Thoracic aorta (tissue), 2 donors: Measurements from ENCODE around the gene MCF2L. TPM values are rescaled to one million over a fixed set of nuclear protein-coding genes. Genes with fewer than 3 reads are reported as not detected.

Source experiments
- ATAC-seq: fragments of 150-250 bp; one replicate; pipeline ENCODE4 v1.8.0; 2017; ENCODE audit warnings: low read depth; ENCODE audit not compliant: insufficient number of reproducible peaks, low FRiP score
- DNase-seq: peaks from one replicate; pipeline ENCODE4 v3.0.0-alpha.2; 2020; ENCODE audit warnings: low spot score
- H3K27ac ChIP-seq, 2 donors: fragments of 200-600 bp; sonication (generic); 1 replicate in 1 of 2; 2 replicates in 1 of 2; pipeline ENCODE4 v1.5.1; 2016; ENCODE audit warnings: mild to moderate bottlenecking in 2 of 2, moderate library complexity in 2 of 2
- H3K27me3 ChIP-seq: fragments of 200-600 bp; sonication (generic); replicated peaks from 2 replicates; pipeline ENCODE4 v1.6.0; 2016; ENCODE audit warnings: mild to moderate bottlenecking; ENCODE audit not compliant: insufficient read depth
- H3K36me3 ChIP-seq: fragments of 200-600 bp; sonication (generic); one replicate; pipeline ENCODE4 v1.5.1; 2016
- H3K4me1 ChIP-seq, 2 donors: fragments of 200-600 bp; sonication (generic); 1 replicate in 1 of 2; 2 replicates in 1 of 2; pipeline versions ENCODE4 v1.5.1 to v1.6.0; 2016; ENCODE audit warnings: low read depth in 2 of 2, mild to moderate bottlenecking in 1 of 2; ENCODE audit not compliant: control insufficient read depth in 1 of 2
- H3K4me3 ChIP-seq: fragments of 200-600 bp; sonication (generic); 2 replicates; pipeline ENCODE4 v1.5.1; 2016; ENCODE audit warnings: mild to moderate bottlenecking
- H3K9me3 ChIP-seq: fragments of 200-600 bp; sonication (generic); 2 replicates; pipeline ENCODE4 v1.5.1; 2016
- total RNA-seq, 2 donors: library from RNA; depleted of rRNA; stranded (reverse); fragments of >200 nt; gene quantifications; one replicate each; pipeline versions ENCODE4 v1.1.0 to v1.2.3, GENCODE V29; 2016
- TF ChIP-seq, protein P1 (sequence below): fragments of 200-600 bp; sonication (generic); IDR thresholded peaks from one replicate; pipeline ENCODE4 v1.5.1; 2019; ENCODE audit warnings: antibody characterized with exemption

MCF2L gene
- 10 to 100 TPM; 34.9 to 49.2 TPM for total RNA-seq

DNA sequence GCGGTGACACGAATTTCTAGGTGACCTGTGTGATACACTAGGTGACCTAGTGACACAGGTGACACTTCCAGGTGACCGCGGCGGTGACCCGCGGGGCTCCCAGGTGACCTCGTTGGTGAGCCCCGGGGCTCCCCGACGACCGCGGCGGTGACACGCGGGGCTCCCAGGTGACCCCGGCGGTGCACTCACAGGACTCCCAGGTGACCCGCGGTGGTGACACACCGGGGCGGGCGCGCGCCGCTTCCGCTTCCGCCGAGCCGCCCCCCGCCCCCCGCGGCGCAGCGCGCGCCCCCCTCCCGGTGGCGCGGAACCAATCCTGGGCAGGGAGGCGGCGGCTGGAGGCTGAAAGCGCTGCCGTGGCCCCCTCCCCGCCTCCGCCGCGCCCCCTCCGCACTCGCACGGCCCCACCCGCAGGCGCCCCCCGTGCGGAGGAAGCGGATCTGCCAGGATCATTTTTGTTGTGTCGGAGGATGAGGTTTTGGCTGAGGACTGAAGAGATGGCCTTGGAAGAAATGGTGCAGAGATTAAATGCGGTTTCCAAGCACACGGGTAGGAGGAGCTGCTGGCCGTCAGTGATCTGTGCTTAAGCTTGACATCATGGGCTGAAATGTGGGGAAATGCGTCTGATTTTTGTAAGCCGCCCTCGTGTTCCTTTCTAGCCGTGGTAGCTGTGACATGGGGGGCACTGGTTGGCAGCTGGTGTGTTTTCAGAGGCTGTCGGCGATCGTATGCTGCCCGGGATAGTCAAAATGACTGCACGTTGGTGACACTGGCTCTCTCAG, at the start of gene MCF2L:
TSS of gene MCF2L (plus strand) at position 305 of the 782 bp plus-strand sequence. CDS start at position 471, 166 bp downstream.
- Histone ChIP-seq H3K9me3 (no peaks in the 10 kb centered on the region), H3K36me3 (no peaks in the 10 kb centered on the region), H3K4me3 (peak within 1 kb of the TSS; percentile 64), H3K4me1 (peaks cover 4 to 19% of the 10 kb centered on the region in 2 donors), H3K27me3 (peaks cover 8% of the 10 kb centered on the region), H3K27ac (no peak within 1 kb of the TSS)
- no peak for ATAC-seq
- TF ChIP-seq, protein P1, sequence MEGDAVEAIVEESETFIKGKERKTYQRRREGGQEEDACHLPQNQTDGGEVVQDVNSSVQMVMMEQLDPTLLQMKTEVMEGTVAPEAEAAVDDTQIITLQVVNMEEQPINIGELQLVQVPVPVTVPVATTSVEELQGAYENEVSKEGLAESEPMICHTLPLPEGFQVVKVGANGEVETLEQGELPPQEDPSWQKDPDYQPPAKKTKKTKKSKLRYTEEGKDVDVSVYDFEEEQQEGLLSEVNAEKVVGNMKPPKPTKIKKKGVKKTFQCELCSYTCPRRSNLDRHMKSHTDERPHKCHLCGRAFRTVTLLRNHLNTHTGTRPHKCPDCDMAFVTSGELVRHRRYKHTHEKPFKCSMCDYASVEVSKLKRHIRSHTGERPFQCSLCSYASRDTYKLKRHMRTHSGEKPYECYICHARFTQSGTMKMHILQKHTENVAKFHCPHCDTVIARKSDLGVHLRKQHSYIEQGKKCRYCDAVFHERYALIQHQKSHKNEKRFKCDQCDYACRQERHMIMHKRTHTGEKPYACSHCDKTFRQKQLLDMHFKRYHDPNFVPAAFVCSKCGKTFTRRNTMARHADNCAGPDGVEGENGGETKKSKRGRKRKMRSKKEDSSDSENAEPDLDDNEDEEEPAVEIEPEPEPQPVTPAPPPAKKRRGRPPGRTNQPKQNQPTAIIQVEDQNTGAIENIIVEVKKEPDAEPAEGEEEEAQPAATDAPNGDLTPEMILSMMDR, result no peak
- DNase-seq, result no peak

GRCh38 chr13:112923962-112924361, 45.1 kb upstream of the MCF2L start:
- Histone ChIP-seq H3K4me1 (peaks cover 0 to 3% of the 10 kb centered on the region in 2 donors), H3K36me3 (no peaks in the 10 kb centered on the region), H3K27ac (no peak overlapping the region), H3K4me3 (no peak overlapping the region), H3K9me3 (no peaks in the 10 kb centered on the region), H3K27me3 (no peaks in the 10 kb centered on the region)
- TF ChIP-seq, protein P1, result no peak
- ATAC-seq (no peak), DNase-seq (no peak)

DNA sequence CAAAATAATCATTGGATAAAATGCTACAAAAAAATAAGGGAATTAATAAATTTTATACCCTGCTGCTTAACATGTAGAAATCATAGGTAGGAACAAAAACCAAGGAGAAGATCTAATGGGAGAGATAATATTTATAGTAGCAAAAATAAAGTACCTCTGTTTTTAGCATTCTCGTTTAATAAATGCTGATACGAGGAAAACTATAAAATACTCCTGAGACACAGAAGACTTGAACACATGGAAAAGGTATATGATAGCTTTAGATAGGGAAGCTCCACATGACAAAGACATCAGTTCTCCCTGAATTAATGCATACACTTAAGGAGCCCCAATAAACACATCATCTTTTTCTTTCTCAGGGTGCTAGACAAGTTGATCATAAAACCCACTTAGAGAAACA, 44.6 kb upstream of the MCF2L start:
- ATAC-seq, result no peak
- DNase-seq, result no peak
- TF ChIP-seq, protein P1, result no peak
- Histone ChIP-seq H3K27me3 (no peaks in the 10 kb centered on the region), H3K9me3 (no peaks in the 10 kb centered on the region), H3K4me1 (peaks cover 0 to 7% of the 10 kb centered on the region in 2 donors), H3K36me3 (no peaks in the 10 kb centered on the region), H3K27ac (no peak overlapping the region), H3K4me3 (no peak overlapping the region)

GRCh38 chr13:112926003-112926402, 43.0 kb upstream of the MCF2L start:
- Histone ChIP-seq H3K4me1 (peaks cover 2 to 9% of the 10 kb centered on the region in 2 donors), H3K27me3 (no peaks in the 10 kb centered on the region), H3K36me3 (no peaks in the 10 kb centered on the region), H3K4me3 (no peak overlapping the region), H3K9me3 (no peaks in the 10 kb centered on the region), H3K27ac (no peak overlapping the region)
- DNase-seq (no peak), ATAC-seq (no peak)
- TF ChIP-seq, protein P1, result no peak

DNA sequence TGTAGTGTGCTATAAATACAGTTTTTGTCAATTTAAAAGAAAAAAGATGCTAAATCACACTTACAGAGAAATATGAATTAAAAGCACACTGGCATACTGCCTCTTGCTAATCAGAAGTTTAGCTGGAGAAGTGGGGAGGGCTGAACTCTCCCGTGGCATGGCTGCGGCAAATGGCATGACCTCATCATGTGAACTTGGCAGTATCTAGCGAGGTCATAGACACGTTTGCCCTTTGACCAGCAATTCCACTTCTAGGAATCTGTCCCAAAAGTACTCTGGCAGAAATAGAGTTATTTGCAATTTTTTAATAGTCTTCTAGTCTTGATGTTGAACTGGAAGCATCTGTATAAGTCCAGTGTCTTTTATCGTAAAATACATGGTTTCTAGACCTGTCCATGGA, 42.0 kb upstream of the MCF2L start:
- H3K4me1 ChIP-seq, result peaks cover 2 to 9% of the 10 kb centered on the region in 2 donors
- H3K36me3 ChIP-seq, result no peaks in the 10 kb centered on the region
- ATAC-seq (no peak), DNase-seq (no peak)
- H3K27me3 ChIP-seq, result no peaks in the 10 kb centered on the region
- H3K4me3 ChIP-seq, result no peak overlapping the region
- no peak overlapping the region for H3K27ac ChIP-seq
- TF ChIP-seq, protein P1, result no peak
- H3K9me3 ChIP-seq, result no peaks in the 10 kb centered on the region
